Lower leg skin (tissue), 4 donors: ENCODE measurements around the gene B3GLCT. TPM values are rescaled to one million over a fixed set of nuclear protein-coding genes. Genes with fewer than 3 reads are reported as not detected.
A peak's percentile ranks its signal among the peaks of the same experiment; 100 is the strongest.

Experiments
- DNase-seq, 2 donors: peaks; one replicate each; pipeline ENCODE4 v3.0.0-alpha.2; 2019; ENCODE audit warnings: low spot score in 2 of 2
- H3K4me3 ChIP-seq: fragments of 200-600 bp; sonication (generic); 2 replicates; pipeline ENCODE4 v1.5.1; 2017; ENCODE audit warnings: mild to moderate bottlenecking, low read depth; ENCODE audit not compliant: poor library complexity, severe bottlenecking
- POLR2A ChIP-seq, 2 donors: fragments of 450-650 bp; IDR thresholded peaks; one replicate each; pipeline ENCODE4 v1.6.1; 2016 to 2017; ENCODE audit warnings: antibody characterized with exemption in 2 of 2, mild to moderate bottlenecking in 1 of 2, moderate library complexity in 1 of 2
- WGBS, 2 donors: methylation state at CpG; one replicate each; pipeline ENCODE4 v1.1.5; 2018; 5-methylcytosine and 5-hydroxymethylcytosine counted together
- intact Hi-C: fragments of 100-400 bp; cut with DNase I; formaldehyde crosslinking; loops from one replicate; pipeline ENCODE4 v1.15.0; 2023; ENCODE audit warnings: low total_unique reads
- total RNA-seq, 4 donors: library from RNA; depleted of rRNA; stranded (reverse); fragments of >200 nt; gene quantifications; one replicate each; pipeline ENCODE4 v1.1.0, GENCODE V29; 2016
- TF ChIP-seq, protein P1 (sequence below), 3 donors: fragments of 450-650 bp; IDR thresholded peaks; one replicate each; pipeline ENCODE4 v1.5.1; 2016; ENCODE audit warnings: antibody characterized with exemption in 3 of 3, mild to moderate bottlenecking in 3 of 3, moderate library complexity in 2 of 3

Gene B3GLCT
- total RNA-seq = 1 to 10 TPM; 3.2 to 9.1 (median 6.2) TPM

- peak within 1 kb of the TSS; percentile 77 for H3K4me3 ChIP-seq
- WGBS, 2 donors = 0 to 1% methylated on average over 25 of the region's 126 CpGs
- intact Hi-C loops = no loop called here
- no peak for TF ChIP-seq POLR2A (IDR thresholded peaks at IDR 0.05)
- TF ChIP-seq, protein P1, sequence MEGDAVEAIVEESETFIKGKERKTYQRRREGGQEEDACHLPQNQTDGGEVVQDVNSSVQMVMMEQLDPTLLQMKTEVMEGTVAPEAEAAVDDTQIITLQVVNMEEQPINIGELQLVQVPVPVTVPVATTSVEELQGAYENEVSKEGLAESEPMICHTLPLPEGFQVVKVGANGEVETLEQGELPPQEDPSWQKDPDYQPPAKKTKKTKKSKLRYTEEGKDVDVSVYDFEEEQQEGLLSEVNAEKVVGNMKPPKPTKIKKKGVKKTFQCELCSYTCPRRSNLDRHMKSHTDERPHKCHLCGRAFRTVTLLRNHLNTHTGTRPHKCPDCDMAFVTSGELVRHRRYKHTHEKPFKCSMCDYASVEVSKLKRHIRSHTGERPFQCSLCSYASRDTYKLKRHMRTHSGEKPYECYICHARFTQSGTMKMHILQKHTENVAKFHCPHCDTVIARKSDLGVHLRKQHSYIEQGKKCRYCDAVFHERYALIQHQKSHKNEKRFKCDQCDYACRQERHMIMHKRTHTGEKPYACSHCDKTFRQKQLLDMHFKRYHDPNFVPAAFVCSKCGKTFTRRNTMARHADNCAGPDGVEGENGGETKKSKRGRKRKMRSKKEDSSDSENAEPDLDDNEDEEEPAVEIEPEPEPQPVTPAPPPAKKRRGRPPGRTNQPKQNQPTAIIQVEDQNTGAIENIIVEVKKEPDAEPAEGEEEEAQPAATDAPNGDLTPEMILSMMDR (IDR thresholded peaks at IDR 0.05) = peak in 1 of 3 donors; percentile 30
- peak; percentile 52 to 94 for DNase-seq
Observed at GRCh38 chr13:31199849-31200636, at the start of gene B3GLCT. Gene B3GLCT (plus strand): TSS chr13:31199975. CDS start chr13:31200085, 110 bp downstream.

GRCh38 chr13:31150315-31150985, 49.3 kb upstream of the B3GLCT start:
- TF ChIP-seq, protein P1 (IDR thresholded peaks at IDR 0.05) = no peak
- TF ChIP-seq POLR2A (IDR thresholded peaks at IDR 0.05) = no peak
- intact Hi-C loops = no loop called here
- no peak overlapping the region for H3K4me3 ChIP-seq
- no peak for DNase-seq
- 94 to 95% methylated on average over 4 of the region's 4 CpGs for WGBS, 2 donors

DNA sequence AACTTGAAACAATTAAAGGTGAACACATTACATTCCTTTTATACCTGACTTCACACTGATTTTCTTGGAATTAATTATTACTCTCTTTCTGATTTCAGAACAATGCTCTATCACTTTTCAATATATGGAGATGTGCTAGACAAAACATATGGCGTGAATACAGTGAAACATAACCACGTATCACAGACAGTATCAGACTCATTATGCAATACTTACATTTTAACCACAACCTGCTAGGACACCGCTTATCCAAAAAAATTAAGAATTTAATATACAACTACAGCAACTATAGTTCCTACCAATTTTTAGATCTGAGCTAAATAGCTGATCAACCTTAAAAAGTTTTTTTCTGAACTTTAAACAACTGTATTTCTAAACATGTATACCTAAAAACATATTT, 47.9 kb upstream of the B3GLCT start:
- no peak for DNase-seq
- 87 to 92% methylated on average over 3 of the region's 3 CpGs for WGBS, 2 donors

DNA sequence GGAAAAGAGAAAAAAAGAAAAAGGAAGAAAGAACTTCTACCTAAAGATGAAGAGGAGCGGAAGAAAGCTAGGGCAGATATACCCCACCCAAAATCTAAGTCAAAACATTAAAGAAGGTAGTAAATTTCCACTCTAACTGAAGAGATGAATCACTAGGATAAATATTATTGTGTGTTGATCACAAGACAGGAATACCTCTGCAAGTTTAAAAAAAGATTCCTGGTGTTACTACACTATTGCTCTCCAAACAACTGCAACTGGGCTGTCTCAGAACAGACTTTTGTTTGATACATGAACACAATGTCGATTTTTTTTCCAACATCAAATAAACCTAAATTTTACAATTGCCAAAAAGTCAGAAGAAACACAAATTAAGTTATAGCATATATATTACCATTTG, 44.8 kb upstream of the B3GLCT start:
- DNase-seq = no peak
- no peak overlapping the region for H3K4me3 ChIP-seq
- TF ChIP-seq, protein P1 (IDR thresholded peaks at IDR 0.05) = no peak
- no peak for TF ChIP-seq POLR2A (IDR thresholded peaks at IDR 0.05)
- intact Hi-C loops = no loop called here
- 93 to 98% methylated on average over 2 of the region's 2 CpGs for WGBS, 2 donors

More for the DNA sequence above, 47.9 kb upstream of the B3GLCT start:
- no peak for TF ChIP-seq POLR2A (IDR thresholded peaks at IDR 0.05)
- TF ChIP-seq, protein P1 (IDR thresholded peaks at IDR 0.05) = no peak
- no peak overlapping the region for H3K4me3 ChIP-seq
- intact Hi-C loops = no loop called here

DNA sequence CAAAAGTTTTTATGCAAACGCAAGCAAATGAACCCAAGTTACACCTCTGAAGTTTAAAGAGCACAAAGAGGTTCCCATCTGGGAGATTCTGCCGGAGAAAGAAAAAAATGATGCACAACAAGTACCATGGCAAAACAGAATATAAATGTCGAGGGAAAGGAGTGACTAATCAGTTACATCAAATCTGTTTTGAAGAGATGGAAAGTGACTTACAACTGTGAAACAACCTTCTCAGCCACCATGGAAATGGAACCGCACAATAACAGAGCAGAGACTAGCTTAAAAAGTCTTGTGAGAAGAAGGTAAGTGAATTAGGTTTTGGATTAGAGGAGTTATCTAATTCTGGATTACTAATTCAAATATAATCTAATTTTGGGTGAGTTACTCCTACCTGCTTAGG, 40.5 kb upstream of the B3GLCT start:
- no peak overlapping the region for H3K4me3 ChIP-seq

More for the DNA sequence above, 40.5 kb upstream of the B3GLCT start:
- TF ChIP-seq, protein P1 (IDR thresholded peaks at IDR 0.05) = no peak
- no peak for TF ChIP-seq POLR2A (IDR thresholded peaks at IDR 0.05)
- intact Hi-C loops = no loop called here
- DNase-seq = no peak
- WGBS, 2 donors = 64 to 82% methylated on average over 4 of the region's 4 CpGs
